GM19372 (cell line): Measurements from ENCODE around the gene SLC19A1.

ENCODE experiments used
- ATAC-seq: cut with Tn5 transposase; IDR thresholded peaks from one replicate; pipeline ENCODE4 v1.9.1; 2021; ENCODE audit warnings: mild to moderate bottlenecking, low read depth, moderate library complexity; ENCODE audit not compliant: unreplicated experiment

The SLC19A1 gene

GRCh38 chr21:45472445-45473365 is 69.5 kb downstream of the SLC19A1 start:
- no peak for ATAC-seq

- no peak for ATAC-seq
These were observed 70.6 kb downstream of the SLC19A1 start for GRCh38 chr21:45471525-45472221.

GRCh38 chr21:45470773-45471524 is 71.3 kb downstream of the SLC19A1 start:
- no peak for ATAC-seq

- no peak for ATAC-seq
These were observed 72.1 kb downstream of the SLC19A1 start for GRCh38 chr21:45470087-45470515.

- ATAC-seq: no peak
These were observed 72.8 kb downstream of the SLC19A1 start for GRCh38 chr21:45469273-45470086.

- no peak for ATAC-seq
These were observed 73.3 kb downstream of the SLC19A1 start for GRCh38 chr21:45468971-45469272.

GRCh38 chr21:45468051-45468970 is 73.9 kb downstream of the SLC19A1 start:
- no peak for ATAC-seq

- no peak for ATAC-seq
These were observed 74.9 kb downstream of the SLC19A1 start for GRCh38 chr21:45467221-45467779.

GRCh38 chr21:45466330-45467220 is 75.7 kb downstream of the SLC19A1 start:
- no peak for ATAC-seq

GRCh38 chr21:45465611-45466329 is 76.5 kb downstream of the SLC19A1 start:
- ATAC-seq: no peak

- no peak for ATAC-seq
These were observed 77.1 kb downstream of the SLC19A1 start for GRCh38 chr21:45465105-45465504.

- no peak for ATAC-seq
These were observed 77.9 kb downstream of the SLC19A1 start for GRCh38 chr21:45464309-45464708.

- ATAC-seq: no peak
These were observed 78.4 kb downstream of the SLC19A1 start for GRCh38 chr21:45463871-45464270.

- ATAC-seq: no peak
These were observed 80.4 kb downstream of the SLC19A1 start for GRCh38 chr21:45461806-45462341.

- no peak for ATAC-seq
These were observed 80.9 kb downstream of the SLC19A1 start for GRCh38 chr21:45461369-45461750.

GRCh38 chr21:45460611-45461368 is 81.5 kb downstream of the SLC19A1 start:
- ATAC-seq: no peak
